ENCODE results near the gene LMOD2.
"Not testable (repeated sequence)": the region's sequence is repeated elsewhere in the genome, so short reads cannot be mapped to it uniquely, and the experiment has no call there.

The LMOD2 gene, protein sequence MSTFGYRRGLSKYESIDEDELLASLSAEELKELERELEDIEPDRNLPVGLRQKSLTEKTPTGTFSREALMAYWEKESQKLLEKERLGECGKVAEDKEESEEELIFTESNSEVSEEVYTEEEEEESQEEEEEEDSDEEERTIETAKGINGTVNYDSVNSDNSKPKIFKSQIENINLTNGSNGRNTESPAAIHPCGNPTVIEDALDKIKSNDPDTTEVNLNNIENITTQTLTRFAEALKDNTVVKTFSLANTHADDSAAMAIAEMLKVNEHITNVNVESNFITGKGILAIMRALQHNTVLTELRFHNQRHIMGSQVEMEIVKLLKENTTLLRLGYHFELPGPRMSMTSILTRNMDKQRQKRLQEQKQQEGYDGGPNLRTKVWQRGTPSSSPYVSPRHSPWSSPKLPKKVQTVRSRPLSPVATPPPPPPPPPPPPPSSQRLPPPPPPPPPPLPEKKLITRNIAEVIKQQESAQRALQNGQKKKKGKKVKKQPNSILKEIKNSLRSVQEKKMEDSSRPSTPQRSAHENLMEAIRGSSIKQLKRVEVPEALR

GRCh38 chr7:123655614-123656013, at the start of gene LMOD2:
TSS of gene LMOD2 (plus strand) at chr7:123655866. CDS start at chr7:123655964, 98 bp downstream.
- DNase-seq (ENCODE audit: low spot score): no peak

DNA sequence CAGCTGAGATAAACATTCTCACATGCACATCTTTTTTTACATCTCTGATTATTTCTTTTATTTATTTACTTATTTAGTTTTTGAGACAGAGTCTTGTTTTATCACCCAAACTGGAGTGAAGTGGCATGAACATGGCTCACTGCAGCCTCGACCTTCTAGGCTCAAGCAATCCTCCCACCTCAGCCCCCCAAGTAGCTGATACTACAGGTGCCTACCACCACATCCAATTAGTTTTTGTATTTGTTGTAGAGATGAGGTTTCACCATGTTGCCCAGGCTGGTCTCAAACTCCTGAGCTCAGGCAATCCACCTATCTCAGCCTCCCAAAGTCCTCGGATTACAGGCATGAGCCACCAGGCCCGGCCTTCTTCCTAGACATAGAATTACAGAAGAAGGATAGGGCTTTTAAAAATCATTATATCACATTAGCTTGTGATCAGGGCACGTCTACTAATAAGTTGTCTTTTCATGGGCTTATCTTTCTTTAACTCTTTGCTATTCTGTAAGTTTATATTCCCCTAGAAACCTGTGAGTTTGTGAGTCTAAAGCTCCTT, 48.2 kb upstream of the LMOD2 start:
- DNase-seq (ENCODE audit: low spot score): no peak

GRCh38 chr7:123608991-123609882, 46.4 kb upstream of the LMOD2 start:
- DNase-seq (ENCODE audit: low spot score): no peak

DNA sequence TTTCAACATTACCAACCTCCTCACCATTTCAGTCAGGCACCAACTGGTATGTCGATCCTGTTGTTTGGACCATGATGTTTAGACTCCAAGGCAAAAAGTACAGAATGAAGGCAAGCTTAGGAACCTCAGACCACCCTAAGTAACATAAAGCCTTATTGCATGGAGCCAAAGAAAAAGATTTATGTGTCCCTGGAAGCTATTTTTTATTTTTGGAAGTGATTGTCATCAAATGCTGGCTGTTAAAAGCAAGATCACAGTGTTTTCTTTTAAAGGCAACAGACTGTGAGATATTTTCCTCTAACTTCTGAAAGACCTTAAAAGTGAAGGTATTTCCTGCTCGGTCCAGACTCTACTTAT, 45.8 kb upstream of the LMOD2 start:
- no peak for DNase-seq (ENCODE audit: low spot score)

DNA sequence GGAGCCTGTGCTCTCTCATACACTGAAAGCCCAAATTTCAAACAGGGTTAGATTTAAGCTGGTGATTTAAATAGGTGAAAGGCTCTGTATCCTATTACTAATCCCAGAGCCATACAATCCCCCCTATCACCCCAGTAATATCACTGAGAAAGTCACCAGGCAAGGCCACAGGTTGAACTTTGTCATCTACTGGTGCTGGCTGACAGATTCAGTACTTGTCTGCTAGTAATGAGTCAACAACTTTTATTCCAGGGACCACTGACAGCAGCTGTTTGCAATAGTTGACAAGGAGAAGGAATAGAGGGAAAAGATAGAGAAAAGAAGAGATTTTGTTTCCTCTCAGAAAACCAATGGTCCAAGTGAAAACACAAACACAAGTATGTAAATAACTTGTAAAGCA, 43.6 kb upstream of the LMOD2 start:
- DNase-seq (ENCODE audit: low spot score): no peak

GRCh38 chr7:123615344-123615743, 40.3 kb upstream of the LMOD2 start:
- no peak for DNase-seq (ENCODE audit: low spot score)

GRCh38 chr7:123616223-123616622, 39.4 kb upstream of the LMOD2 start:
- no peak for DNase-seq (ENCODE audit: low spot score)

DNA sequence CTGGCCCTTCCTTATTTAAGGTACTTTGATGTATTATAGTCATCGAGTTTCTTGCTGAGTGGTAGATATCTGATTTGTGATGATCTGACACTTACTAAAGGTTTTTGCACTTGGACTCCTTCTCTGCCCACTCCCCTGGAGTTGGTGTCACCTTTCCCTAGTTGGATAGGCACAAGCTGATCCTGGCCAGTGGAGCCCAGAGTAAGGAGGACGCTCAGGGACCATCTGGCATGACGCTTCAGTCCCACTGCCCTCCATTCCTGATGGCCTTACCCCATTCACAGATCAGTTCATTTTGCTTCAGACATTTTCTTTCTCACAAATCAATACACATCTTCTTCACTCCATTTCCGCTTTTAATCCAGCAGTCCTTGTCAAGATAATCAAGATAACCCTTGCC, 34.0 kb upstream of the LMOD2 start:
- no peak for DNase-seq (ENCODE audit: low spot score)

DNA sequence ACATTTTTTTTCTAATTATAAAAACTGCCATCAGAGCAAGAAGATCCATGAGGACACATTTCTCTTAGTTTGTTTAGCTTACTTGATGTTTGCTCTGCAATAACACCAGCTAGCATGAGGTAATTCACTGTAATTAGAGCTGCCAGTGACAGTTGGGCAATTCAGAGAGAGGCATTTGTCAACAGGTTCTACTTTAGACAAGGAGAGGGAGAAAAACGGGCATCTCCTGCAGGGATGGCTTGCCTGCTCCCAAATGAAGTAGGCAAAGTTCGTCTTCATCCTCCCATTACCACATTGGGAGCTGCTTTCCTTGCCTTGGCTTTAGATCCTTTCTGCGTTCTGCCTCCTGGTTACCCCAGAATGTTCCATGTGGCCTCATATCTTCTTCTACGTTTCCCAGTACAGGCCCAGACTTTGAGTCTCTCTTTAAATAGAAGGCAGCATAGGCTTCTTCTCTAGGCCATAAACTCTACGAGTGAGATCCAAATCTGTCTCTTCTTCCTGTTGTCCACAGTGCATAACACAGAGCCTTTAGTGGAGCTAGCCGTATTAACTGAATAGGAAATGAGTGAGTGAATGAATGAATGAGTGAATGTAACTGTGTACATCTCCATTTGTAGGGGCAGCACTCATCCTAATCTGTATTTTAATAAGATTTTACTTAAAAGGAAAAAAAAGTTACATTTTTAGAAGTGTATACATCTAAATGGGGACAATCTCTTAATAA, 32.8 kb upstream of the LMOD2 start:
- no peak for DNase-seq (ENCODE audit: low spot score)

- peak; percentile 53 for DNase-seq (ENCODE audit: low spot score)
Measured at GRCh38 chr7:123624527-123625183, 31.0 kb upstream of the LMOD2 start.

- no peak for DNase-seq (ENCODE audit: low spot score)
Measured at GRCh38 chr7:123625254-123625653, 30.4 kb upstream of the LMOD2 start.

DNA sequence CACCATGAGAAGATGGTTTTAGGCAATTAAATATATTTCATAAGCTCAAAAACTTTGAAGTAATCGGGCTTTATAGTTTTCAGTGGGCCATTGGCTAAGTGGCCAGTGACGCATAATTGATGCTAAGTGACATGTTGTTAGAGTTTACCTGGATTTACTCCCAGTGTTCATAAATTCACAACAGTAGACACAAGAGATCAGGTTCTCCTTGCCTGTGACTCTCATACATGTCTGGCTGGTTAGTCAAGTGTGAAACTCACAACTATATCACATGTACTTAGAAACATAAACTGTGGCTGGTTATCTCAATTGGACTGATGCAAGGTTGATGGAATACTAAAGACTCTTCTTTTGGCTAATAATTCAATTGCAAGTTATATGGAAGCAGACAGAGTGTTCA, 27.8 kb upstream of the LMOD2 start:
- no peak for DNase-seq (ENCODE audit: low spot score)

DNA sequence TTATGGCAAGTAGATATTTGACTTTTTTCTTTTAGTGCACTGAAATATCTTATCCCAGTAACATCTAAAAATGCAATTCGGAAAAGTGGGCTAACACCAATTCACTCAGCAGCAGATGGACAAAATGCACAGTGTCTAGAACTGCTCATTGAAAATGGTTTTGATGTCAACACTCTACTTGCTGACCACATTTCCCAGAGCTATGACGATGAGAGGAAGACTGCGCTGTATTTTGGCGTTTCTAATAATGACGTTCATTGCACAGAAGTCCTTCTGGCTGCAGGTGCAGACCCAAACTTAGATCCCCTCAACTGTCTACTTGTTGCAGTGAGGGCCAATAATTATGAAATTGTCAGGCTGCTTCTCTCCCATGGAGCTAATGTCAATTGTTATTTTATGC, 26.8 kb upstream of the LMOD2 start:
- no peak for DNase-seq (ENCODE audit: low spot score)

- DNase-seq (ENCODE audit: low spot score): no peak
Measured at GRCh38 chr7:123629281-123629680, 26.4 kb upstream of the LMOD2 start.

GRCh38 chr7:123632808-123633207, 22.9 kb upstream of the LMOD2 start:
- no peak for DNase-seq (ENCODE audit: low spot score)

DNA sequence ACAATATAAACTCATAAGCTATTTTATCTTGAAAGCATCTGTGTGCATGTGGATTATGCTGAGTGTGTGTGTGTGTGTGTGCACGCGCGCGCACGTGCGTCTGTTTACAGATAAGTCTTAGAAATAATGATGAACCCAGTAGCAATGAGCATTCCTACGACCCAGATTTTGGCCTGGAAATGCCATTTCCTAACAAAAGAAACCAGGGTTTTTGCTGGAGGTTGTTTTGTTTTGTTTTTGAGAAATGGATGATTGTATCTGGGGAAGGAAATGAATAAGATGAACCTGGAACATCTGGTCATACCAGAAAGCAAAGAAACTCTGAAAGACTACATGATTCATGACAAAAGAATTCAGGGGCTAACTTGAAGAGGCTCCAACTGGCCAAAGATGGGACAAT, 22.1 kb upstream of the LMOD2 start:
- no peak for DNase-seq (ENCODE audit: low spot score)

- not testable (repeated sequence) for DNase-seq (ENCODE audit: low spot score)
Measured at GRCh38 chr7:123634011-123634573, 21.6 kb upstream of the LMOD2 start.

GRCh38 chr7:123635551-123636359, 19.9 kb upstream of the LMOD2 start:
- DNase-seq (ENCODE audit: low spot score): peak; percentile 26

DNA sequence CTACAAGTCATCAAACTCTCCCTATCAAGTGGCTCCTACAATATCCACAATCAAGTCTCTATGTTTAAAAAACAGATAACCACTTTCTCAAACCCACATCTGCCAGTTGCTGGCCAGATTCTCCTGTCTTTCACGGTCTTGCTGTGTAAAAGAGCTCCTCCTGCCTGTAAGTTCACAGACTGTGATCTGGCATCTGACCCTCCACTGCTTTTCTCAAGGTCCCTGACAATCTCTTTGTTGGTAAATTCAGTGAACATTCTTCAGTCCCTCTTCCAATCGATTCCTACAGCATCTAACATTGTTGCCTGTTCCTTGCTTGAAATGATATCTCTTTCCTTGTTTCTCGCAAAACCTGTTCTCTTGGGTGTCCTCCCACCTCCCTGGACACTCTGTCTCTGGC, 18.5 kb upstream of the LMOD2 start:
- no peak for DNase-seq (ENCODE audit: low spot score)

GRCh38 chr7:123637878-123638277, 17.8 kb upstream of the LMOD2 start:
- no peak for DNase-seq (ENCODE audit: low spot score)

Measured in iPS-NIHi11 (cell line).